ENCODE measurements around the gene ANKRD13B.
"Not testable (repeated sequence)": the region's sequence is repeated elsewhere in the genome, so short reads cannot be mapped to it uniquely, and the experiment has no call there.

DNA sequence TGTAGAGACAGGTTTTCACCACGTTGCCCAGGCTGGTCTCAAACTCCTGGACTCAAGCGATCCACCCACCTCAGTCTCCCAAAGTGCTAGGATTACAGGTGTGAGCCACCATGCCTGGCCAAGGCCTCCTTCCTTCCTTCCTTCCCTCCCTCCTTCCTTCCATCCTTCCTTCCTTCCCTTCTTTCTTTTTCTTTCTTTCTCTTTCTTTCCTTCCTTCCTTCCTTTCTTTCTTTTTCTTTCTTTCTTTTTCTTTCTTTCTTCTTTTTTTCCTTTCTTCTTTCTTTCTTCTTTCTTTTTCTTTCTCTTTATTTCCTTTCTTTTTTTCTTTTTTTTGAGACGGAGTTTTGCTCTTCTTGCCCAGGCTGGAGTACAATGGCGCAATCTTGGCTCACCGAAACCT is 34.8 kb upstream of the ANKRD13B start:
- TF ChIP-seq, protein P1, sequence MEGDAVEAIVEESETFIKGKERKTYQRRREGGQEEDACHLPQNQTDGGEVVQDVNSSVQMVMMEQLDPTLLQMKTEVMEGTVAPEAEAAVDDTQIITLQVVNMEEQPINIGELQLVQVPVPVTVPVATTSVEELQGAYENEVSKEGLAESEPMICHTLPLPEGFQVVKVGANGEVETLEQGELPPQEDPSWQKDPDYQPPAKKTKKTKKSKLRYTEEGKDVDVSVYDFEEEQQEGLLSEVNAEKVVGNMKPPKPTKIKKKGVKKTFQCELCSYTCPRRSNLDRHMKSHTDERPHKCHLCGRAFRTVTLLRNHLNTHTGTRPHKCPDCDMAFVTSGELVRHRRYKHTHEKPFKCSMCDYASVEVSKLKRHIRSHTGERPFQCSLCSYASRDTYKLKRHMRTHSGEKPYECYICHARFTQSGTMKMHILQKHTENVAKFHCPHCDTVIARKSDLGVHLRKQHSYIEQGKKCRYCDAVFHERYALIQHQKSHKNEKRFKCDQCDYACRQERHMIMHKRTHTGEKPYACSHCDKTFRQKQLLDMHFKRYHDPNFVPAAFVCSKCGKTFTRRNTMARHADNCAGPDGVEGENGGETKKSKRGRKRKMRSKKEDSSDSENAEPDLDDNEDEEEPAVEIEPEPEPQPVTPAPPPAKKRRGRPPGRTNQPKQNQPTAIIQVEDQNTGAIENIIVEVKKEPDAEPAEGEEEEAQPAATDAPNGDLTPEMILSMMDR (IDR thresholded peaks at IDR 0.05) = not testable (repeated sequence)
- TF ChIP-seq POLR2AphosphoS5 (IDR thresholded peaks at IDR 0.05; ENCODE audit: low read depth, low read length) = not testable (repeated sequence)
